ENCODE results near the gene PRKCB.

The PRKCB gene

DNA sequence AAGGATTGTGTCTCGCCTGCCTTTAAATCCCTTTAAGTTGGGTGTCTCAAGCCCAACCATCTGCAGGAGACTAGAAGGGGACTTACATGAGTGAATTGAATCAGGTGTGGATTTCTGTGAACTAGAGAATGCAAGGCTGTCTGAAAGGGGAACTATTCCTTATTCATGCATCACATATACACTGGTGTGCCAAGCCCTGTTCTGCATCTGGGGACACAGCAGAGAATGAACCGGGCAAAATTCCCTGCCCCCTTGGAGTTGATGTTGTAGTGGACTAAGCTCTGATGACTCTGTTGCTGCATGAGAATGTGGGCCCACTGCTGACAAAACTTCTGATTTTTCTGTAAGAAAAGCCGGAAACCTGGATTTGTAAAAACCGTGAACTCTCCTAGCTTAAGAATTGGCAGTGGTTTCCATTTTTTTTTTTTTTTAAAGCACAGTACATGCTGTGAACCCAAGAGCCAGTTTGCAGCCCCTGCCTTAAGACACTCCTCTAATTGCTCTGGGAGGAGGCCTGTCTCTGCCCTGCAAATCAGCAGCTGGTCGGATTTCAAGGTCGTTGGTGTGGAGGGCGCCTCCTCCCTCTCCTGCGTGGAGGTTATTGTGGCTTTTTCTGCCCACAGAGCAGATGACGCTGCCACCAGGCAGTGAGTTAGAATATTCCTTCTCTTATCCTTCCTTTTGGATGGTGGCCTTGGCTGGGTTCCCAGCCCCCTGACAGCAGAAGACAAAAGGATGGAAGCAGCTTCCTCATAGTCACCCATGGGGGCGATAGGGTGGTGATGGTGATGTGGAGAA lies 131.0 kb downstream of the PRKCB start:
- TF ChIP-seq, protein P1, sequence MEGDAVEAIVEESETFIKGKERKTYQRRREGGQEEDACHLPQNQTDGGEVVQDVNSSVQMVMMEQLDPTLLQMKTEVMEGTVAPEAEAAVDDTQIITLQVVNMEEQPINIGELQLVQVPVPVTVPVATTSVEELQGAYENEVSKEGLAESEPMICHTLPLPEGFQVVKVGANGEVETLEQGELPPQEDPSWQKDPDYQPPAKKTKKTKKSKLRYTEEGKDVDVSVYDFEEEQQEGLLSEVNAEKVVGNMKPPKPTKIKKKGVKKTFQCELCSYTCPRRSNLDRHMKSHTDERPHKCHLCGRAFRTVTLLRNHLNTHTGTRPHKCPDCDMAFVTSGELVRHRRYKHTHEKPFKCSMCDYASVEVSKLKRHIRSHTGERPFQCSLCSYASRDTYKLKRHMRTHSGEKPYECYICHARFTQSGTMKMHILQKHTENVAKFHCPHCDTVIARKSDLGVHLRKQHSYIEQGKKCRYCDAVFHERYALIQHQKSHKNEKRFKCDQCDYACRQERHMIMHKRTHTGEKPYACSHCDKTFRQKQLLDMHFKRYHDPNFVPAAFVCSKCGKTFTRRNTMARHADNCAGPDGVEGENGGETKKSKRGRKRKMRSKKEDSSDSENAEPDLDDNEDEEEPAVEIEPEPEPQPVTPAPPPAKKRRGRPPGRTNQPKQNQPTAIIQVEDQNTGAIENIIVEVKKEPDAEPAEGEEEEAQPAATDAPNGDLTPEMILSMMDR (IDR thresholded peaks at IDR 0.05; ENCODE audit: low read depth, low read length, poor library complexity, severe bottlenecking): no peak
- TF ChIP-seq EZH2phosphoT487 (IDR thresholded peaks at IDR 0.05; ENCODE audit: borderline replicate concordance, low read length): no peak
- Histone ChIP-seq H3K4me3 (ENCODE audit: low read length) (no peak overlapping the region), H3F3A (ENCODE audit: control insufficient read depth, insufficient read depth) (no peaks in the 10 kb centered on the region), H3K9me3 (ENCODE audit: control insufficient read depth, insufficient read depth, low read length) (no peaks in the 10 kb centered on the region), H3K27me3 (ENCODE audit: control insufficient read depth, low read length) (no peaks in the 10 kb centered on the region), H3K36me3 (ENCODE audit: control insufficient read depth, low read length) (no peaks in the 10 kb centered on the region), H3K4me2 (ENCODE audit: low read length) (no peak overlapping the region), H3K9me2 (replicated peaks; ENCODE audit: control insufficient read depth, low read length) (no peaks in the 10 kb centered on the region), H3K79me2 (ENCODE audit: control insufficient read depth, low read length) (no peaks in the 10 kb centered on the region), H3K4me1 (ENCODE audit: control insufficient read depth, low read length) (no peaks in the 10 kb centered on the region), H3K27ac (ENCODE audit: low read depth, low read length) (no peak overlapping the region), H4K20me1 (ENCODE audit: control insufficient read depth, insufficient read depth, low read depth, low read length) (no peaks in the 10 kb centered on the region)

DNA sequence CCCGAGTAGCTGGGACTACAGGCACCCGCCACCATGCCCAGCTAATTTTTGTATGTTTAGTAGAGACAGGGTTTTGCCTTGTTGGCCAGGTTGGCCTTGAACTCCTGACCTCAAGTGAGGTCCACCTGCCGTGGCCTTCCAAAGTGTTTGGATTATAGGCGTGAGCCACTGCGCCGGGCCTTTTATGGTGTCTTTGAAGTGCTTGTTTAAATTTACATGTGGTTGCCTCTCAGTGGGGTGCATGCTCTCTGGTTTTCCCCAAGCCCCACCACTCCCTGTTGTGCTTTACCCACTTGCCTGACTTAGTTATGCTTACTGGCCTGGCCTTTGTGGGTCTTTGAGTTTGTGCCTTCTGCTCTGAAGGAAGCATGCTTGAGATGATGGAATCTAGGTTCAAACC lies 132.0 kb downstream of the PRKCB start:
- Histone ChIP-seq H3K4me3 (ENCODE audit: low read length) (no peak overlapping the region), H3K27me3 (ENCODE audit: control insufficient read depth, low read length) (no peaks in the 10 kb centered on the region), H3K79me2 (ENCODE audit: control insufficient read depth, low read length) (no peaks in the 10 kb centered on the region), H3K27ac (ENCODE audit: low read depth, low read length) (no peak overlapping the region), H3K4me1 (ENCODE audit: control insufficient read depth, low read length) (no peaks in the 10 kb centered on the region), H3K9me2 (replicated peaks; ENCODE audit: control insufficient read depth, low read length) (no peaks in the 10 kb centered on the region), H3F3A (ENCODE audit: control insufficient read depth, insufficient read depth) (no peaks in the 10 kb centered on the region), H4K20me1 (ENCODE audit: control insufficient read depth, insufficient read depth, low read depth, low read length) (no peaks in the 10 kb centered on the region), H3K36me3 (ENCODE audit: control insufficient read depth, low read length) (no peaks in the 10 kb centered on the region), H3K4me2 (ENCODE audit: low read length) (no peak overlapping the region), H3K9me3 (ENCODE audit: control insufficient read depth, insufficient read depth, low read length) (no peaks in the 10 kb centered on the region)
- no peak for TF ChIP-seq EZH2phosphoT487 (IDR thresholded peaks at IDR 0.05; ENCODE audit: borderline replicate concordance, low read length)
- TF ChIP-seq, protein P1 (IDR thresholded peaks at IDR 0.05; ENCODE audit: low read depth, low read length, poor library complexity, severe bottlenecking): no peak

DNA sequence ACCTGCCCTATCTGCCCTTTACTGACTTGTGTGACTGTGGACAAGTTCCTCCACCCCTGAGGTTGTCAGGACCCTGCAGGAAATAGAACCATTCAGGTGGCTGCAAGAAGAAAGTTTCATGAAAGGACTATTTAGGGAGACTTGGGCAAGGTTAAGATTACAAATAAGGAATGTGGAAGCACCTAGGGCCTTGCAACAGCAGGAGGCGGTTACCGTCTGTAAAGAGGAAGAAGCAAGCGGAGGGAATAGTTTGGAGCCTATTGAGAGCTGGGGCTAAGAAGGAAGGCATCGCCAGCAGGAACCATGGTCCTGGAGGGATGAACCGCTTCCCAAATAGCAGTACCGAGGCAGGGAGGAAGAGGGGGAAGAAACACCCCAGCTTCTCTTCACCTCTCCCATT lies 132.4 kb downstream of the PRKCB start:
- Histone ChIP-seq H3K9me3 (ENCODE audit: control insufficient read depth, insufficient read depth, low read length) (no peaks in the 10 kb centered on the region), H3K4me3 (ENCODE audit: low read length) (no peak overlapping the region), H3K27me3 (ENCODE audit: control insufficient read depth, low read length) (no peaks in the 10 kb centered on the region), H3K4me2 (ENCODE audit: low read length) (no peak overlapping the region), H3K9me2 (replicated peaks; ENCODE audit: control insufficient read depth, low read length) (no peaks in the 10 kb centered on the region), H3K27ac (ENCODE audit: low read depth, low read length) (no peak overlapping the region), H3K79me2 (ENCODE audit: control insufficient read depth, low read length) (no peaks in the 10 kb centered on the region), H3K36me3 (ENCODE audit: control insufficient read depth, low read length) (no peaks in the 10 kb centered on the region), H3K4me1 (ENCODE audit: control insufficient read depth, low read length) (no peaks in the 10 kb centered on the region), H3F3A (ENCODE audit: control insufficient read depth, insufficient read depth) (no peaks in the 10 kb centered on the region), H4K20me1 (ENCODE audit: control insufficient read depth, insufficient read depth, low read depth, low read length) (no peaks in the 10 kb centered on the region)
- TF ChIP-seq, protein P1 (IDR thresholded peaks at IDR 0.05; ENCODE audit: low read depth, low read length, poor library complexity, severe bottlenecking): no peak
- no peak for TF ChIP-seq EZH2phosphoT487 (IDR thresholded peaks at IDR 0.05; ENCODE audit: borderline replicate concordance, low read length)
